8988T (cell line): ENCODE measurements around the gene STMN1.
"Not testable (repeated sequence)": the region's sequence is repeated elsewhere in the genome, so short reads cannot be mapped to it uniquely, and the experiment has no call there.

Source experiments
- DNase-seq: peaks from one replicate; pipeline ENCODE4 v3.0.0; 2011

Gene STMN1

DNA sequence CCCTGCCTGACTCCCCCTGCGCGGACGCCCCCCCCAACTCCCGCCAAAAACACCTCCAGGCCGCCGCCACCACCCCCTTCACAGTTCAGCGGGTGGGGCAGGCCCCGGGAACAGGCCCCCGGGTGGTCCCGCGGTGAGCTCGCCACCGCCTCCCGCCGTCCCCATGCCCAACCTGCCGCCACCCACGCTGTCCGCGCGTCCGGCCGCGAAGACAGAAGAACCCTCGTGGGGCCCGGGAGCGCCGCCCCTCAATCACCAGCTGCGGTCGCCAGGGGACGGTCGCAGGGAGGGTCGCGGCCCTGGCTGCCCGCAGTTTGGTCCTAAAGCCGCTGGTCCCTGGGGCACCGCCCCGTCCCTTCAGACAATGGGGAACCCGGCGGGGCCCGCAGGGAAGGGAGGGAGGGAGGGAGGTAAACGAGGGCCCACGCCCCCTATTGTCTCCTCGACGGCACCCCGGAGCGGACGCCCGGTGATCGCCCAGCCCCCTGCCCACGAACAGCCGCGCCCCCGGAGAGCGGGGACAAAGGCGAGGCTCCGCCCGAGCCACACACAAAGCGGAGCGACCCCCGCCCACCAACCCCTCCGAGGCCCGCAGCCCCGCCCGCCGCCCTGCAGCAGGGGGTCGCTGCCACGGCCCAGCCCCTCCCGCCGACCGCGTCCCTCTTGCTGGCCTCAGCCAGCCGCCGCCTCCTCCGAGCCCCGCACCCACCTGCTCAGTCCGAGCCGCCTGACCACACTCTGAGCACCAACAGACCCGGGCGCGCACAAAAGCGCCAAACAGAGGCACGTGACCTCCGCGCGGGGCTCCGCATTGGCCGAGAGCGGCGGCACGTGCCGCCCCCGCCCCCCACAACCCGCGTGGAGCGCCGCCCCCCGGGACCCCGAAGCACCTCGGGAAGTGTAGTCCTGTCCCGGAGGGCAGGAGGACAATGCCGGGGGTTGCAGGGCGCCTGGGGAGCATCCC is at the start of gene STMN1:
Gene STMN1, minus strand, starts transcription at position 740 of the 964 bp plus-strand sequence. CDS start 1,743 bp downstream, outside the sequence.
- DNase-seq, result peak; percentile 66

DNA sequence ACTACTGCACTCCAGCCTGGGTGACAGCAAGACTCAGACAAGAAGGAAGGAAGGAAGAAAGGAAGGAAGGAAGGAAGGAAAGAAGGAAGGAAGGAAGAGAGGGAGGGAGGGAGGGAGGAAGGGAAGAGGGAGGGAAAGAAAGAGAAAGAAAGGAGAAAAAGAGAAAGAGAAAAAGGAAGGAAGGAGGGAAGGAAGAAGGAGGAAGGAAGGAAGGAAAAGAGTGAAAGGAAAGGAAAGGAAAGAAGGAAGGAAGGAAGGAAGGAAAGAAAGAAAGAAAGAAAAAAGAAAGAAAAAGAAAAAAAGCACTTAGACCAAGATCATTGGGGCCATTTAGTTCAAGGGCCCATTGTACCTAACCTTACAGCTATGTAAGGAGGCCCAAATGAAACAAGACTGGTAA is 49.3 kb upstream of the STMN1 start:
- no peak for DNase-seq

DNA sequence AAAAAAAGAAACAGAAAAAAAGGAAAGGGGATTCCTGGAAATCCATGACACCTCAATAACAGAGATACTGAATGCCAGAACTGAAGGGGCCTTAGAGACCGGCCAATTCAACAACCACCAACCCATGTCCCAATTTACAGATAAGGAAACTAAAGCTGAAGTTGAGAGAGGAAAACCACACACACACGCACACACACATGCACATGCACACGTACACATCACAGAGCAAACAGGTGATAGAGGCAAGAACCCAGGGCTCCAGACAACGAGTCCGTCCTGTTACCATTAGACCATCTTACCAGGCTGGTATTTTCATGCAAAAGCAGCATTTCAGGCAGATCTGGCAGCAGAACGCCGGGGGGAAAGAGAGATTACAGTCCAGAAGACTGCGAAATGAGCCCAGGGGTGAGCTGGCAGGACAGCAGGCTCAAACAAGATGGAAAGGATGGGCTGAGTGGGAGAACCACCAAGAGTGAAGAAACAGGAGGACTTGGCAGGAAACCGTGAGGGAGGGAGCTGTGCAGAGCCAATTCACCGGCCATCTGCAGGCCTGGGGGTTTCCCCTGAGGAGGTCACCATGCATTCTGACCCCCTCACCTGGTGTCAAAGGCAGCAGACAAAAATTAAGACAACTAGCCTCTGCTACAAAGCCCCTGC is 48.2 kb upstream of the STMN1 start:
- no peak for DNase-seq

DNA sequence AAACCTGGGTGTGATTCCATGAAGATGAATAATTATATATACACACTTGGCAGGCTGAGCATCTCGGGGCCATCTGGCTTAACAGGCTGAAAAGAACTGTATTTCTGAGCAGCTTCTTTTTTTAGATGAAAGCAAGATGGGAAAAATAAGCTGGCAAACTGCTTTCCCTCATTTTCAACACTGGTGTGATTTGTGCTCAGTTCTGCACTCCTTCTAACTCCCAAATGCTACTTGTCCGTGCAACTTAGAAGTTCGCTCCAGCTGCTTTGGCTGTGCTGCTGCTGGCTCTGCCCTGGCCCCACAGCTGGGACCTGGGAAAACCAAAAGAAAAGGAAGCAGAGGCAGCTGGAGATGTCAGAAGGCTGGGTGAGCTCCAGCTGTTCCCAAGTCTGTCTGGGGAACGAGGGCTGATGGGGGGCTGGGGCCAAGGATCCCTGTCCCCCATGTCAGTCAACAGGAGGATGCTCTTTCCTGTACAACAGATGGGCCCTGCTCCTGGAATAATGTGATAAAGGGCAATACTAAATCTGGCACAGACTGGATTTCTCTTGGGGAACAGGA is 46.7 kb upstream of the STMN1 start:
- no peak for DNase-seq

DNA sequence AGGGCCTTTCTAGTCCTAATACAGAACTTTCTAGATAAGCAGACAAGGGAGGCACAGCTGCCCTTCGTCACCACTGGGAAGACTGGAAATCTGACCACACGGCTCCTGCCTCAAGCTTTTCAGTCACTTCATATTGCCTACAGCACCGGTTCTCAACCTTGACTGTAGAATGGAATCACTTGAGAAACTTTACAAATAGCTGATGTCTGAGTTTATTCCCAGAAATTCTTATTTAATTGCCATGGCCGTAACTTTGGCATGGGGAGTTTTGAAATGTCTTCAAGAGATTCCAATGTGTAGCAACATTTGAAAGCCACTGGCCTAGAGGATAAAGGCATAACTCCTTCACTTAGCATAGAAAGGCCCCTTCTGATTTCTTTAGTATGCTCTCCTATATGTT is 42.4 kb upstream of the STMN1 start:
- no peak for DNase-seq

DNA sequence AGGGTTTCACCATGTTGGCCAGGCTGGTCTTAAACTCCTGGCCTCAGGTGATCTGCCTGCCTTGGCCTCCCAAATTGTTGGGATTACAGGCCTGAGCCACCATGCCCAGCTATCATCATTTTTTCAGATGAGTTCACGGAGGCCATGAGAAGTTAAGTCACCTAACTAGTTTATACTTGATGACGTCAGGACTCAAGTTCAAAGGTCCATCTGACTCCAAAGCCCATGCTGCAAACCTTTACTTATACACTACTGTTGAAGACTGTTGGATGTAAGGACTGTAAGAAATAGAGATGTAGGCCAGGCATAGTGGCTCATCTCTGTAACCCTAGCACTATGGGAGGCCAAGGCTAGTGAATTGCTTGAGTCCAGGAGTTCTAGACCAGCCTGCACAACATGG is 40.8 kb upstream of the STMN1 start:
- DNase-seq, result no peak

DNA sequence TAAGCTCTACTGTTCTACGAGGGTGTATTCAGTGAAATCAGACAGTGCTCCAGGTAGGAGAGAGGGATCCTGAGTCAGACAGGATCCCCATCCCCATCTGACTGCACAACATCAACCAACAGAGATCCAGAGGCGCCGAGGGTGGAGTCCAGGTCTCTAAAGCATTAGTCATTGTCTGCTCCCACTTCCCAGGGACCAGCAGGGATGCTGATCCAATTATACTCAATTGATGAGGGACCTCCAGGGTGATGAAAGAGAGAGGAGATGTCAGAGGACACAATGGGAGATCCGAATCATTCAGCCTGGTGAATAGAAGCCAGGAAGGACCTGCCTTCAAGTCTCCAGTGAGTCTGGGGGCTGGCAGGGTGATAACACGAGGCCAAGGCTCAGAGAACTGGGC is 39.5 kb upstream of the STMN1 start:
- DNase-seq, result no peak

DNA sequence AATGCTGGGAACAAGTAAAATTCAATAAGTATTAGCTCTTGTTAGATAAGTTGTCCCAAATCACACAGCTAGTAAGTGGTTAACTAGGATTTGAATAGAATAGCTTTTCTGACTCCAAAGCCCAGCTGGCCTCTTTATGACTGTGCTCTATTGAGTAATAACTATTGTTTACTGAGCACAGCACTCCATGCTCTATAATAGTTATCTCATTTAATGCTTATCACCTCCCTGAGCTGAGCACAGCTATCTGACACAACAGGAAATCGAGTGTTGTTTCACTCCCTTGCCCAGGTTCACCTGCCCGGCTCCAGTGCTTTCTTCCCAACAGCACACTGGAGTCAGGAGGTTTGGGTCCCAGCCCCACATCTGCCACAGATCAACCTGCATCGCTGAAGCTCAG is 38.8 kb upstream of the STMN1 start:
- DNase-seq, result no peak

DNA sequence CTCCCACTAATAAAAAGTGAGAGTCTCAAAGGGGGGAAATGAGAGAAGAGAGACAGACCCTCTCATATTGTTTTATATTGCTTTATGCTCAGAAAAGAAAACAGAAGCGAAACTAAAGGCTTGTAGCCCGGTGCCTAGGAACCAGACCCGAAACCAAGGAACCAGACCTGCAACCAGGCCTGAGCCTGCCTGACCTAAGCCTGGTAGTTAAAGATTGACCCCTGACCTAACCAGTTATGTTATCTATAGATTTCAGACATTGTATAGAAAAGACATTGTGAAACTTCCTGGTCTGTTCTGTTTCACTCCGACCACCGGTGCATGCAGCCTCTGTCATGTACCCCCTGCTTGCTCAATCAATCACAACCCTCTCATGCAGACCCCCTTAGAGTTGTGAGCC is 37.3 kb upstream of the STMN1 start:
- DNase-seq, result not testable (repeated sequence)

DNA sequence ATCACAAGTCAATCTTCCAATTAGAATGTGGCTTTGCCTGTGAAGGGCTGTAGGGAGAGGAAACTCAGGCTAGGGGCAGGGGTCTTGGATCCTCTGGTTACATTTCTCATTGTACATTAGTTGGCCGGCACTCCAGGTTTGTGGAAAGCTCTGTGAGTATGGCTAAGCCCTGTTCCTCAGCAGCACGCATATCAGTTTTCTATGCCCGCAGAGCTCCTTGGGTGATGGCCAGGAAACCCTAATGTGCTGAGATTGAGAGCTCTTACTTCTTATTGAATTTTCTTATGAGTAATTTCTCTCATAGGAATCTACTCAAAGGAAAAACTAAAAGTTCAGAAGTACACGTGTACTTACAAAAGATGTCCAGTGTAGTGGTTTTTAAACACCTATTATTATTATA is 30.7 kb upstream of the STMN1 start:
- no peak for DNase-seq

DNA sequence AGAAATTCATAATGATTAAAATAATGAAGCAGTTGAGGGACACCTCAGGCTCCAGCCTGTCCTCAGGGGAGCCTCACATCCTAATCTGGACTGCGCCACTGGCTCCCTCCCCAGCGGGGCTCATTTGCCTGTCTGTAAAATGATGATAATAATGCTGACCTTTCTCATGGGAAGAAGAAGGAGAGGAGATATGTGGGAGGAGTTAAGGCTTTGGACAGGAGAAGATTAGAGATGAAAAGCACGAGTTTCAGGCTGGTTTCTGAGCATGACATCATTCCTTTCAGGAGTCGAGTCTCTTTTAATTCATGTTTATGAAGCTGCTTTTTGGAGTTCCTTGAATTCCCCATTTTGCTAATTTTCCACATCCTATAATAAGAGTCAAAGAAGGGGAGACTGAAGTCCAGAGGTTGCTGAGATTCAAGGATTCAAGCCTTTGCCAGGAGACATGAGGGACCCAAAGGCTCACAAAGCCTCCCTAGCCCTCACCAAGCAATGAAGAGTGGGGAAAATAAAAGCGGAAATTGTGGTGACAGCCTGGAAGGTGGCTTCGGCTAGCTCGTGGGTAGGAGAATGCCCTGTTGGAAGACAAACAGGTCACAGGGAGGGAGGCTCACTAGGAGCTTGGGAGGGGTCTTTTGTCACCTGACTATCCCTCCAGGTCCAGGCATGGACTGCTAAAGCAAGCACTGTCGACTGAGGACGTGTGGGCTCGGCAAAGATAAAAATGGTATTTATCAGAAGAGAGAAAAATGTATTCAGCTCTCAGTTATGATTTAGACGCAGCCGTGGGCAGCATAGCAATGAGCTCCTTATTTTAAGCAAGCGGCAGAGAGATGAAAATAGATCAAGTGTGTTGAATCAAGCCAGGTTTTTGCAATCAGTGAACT is 27.5 kb upstream of the STMN1 start:
- DNase-seq, result no peak

DNA sequence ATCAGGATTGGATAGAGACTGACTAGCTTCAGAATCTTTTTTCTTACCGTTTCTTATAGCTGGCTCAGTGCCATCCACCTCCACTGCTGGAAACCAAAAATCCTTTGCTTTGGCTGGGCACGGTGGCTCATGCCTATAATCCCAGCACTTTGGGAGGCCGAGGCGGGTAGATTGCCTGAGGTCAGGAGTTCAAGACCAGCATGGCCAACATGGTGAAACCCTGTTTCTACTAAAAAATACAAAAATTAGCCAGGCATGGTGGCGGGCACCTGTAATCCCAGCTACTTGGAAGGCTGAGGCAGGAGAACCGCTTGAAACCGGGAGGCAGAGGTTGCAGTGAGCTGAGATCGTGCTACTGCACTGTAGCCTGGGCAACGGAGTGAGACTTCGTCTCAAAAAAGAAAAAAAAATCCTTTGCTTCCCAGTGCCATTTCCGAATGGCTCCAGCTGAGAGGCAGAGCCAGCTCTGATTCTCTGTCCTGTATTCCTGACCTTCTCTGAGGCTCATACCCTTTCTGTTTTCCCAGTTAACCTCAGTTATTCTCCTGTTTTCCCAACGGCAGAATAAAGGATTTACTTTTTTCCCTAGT is 26.7 kb upstream of the STMN1 start:
- DNase-seq, result not testable (repeated sequence)

DNA sequence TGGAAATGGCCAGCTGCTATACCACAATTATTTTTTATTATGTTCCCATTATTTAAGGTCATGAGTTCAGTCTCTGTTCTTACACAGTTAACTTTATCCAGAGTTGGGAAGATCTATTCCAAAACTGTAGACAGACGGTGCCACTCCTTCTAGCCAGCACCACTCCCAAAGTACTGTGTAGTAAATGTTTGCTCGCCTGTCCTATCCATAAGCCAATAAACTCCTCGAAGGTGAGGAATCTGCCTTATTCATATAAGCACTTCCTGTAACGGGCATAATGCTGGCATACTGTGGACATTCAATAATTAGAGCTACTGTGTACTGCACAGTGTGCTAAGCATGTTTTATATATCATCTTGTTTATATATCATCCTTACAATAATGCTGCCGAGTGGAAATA is 26.1 kb upstream of the STMN1 start:
- DNase-seq, result no peak

DNA sequence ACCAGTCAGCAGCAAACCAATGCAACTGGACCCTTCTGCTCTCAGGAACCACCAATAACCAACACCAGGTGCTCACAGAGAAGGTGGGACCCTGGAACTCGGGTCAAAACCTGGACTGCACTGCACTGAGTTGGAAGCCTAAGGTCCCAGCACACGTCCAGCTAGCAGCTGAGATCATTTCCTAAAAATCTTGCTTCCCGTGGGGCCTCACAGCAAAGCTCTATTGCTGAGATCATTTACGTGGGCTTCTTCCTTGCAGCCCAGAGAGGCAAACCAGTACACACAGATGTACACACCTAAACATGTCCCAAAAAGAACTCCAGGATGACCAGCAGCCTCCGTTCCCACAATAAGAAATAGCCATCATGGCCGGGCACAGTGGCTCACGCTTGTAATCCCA is 22.8 kb upstream of the STMN1 start:
- no peak for DNase-seq

DNA sequence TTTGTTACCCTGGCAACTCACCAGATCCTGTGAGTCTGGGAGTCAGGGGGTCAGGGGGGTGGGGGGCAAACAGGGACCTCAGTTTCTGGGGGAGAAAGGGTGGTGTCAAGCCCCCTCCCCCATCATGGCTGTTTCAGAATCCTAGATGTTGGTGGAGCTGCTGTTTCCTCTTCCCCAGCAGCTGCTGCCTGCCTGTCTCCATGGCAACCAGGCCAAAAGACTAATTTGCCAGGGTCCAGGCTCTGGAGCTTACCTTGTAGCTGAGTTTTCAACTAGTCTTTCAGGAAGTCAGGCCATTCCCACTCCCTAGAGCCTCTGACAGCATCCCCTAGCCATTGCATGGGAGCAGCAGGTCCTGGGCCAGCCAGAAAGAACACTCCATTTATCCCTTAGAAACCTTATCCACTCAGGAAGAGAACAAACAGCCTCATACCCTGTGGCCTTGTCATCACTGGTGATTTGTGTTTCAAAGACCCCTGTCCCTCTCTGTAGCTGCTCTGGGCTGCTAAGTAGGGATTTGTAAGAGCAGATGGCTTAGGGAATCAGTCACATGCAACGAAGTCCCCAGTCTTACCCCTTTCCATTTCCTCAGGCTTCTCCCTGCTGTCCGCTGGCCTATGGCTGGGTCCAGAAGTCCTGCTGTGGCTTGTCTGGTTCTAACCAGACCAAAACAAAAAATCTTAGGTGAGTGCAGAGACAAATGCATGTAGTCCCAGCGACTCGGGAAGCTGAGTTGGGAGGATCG is 21.5 kb upstream of the STMN1 start:
- no peak for DNase-seq

DNA sequence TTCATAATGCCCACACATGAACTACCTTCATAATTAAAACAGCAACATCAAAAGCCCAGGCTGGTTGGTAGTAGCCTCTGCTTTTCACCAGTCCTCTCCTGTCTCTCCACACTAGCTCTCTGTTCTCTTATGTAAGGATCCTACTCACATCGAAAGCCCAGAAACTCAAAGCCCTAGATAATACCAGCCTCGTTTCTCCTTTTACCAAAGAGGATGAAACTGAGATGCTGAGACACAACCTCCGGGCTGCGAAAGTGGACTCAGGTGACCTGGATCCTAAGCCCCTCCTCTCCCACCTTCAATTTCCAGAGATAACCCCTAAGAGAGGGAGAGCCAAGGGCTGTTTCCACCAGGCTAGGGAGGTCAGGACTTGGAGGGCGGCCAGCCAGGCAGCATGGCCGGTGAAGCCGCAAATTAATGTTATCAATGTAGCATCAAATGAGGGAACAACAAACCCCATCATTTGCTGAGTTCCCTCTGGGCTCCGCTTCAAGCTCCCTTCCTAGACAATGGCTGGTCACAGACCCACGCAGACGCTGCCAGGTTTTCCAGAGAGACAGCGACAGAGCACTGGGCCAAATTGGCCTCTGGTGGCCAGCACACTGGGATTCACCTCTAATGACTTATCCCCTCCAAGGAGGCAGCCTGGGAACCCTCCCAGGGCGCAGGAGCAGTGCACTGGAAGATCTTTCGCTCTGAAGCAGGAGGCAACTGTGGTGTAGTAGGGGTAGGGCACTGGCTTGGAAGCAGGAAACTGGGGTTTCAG is 20.7 kb upstream of the STMN1 start:
- DNase-seq, result no peak

DNA sequence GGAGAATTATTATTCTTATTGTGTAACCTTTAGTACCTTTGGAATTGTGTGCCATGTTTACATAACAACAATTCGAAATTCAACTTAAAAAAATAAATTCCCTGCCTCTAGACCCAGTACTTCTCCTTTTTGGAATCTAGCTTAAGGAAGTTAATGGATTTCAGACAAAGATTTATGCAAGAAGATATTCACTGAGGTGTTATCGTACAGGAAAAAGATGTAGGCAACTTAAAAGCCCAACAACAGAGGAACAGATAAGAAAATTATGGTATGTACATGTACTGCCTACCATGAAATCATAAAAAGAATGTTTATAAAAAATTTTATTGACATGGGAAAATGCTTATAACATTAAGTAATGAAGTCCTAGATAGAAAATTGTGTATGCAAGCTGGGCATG is 18.2 kb upstream of the STMN1 start:
- no peak for DNase-seq

DNA sequence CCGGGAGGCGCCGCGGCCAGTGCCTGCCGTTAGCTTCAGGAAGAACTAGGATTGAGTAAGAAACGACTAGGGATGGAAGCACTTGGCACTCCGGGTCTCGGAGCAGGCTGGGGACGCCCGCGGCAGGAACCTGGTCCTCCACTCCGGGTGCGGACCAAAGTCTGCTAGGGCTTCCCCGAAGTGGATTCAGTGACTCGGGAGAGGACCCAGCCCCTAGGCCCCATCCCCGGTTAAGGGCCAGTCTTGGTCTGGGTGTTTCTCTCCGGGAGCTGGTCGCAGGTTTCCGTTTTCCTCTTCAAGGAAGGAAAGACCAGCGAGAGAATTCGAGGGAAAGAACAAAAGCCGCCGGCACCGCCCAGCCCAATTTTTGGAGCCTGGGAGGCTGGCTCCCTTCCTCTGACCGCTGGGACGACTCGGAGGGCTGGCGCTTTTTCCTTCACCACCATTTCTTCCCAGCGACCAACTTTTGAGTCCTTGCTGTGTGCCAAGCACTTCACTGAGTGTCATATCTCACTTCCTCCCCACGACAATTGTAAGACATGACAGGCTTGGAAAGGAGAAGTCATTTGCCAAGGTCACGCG is 16.8 kb upstream of the STMN1 start:
- no peak for DNase-seq

DNA sequence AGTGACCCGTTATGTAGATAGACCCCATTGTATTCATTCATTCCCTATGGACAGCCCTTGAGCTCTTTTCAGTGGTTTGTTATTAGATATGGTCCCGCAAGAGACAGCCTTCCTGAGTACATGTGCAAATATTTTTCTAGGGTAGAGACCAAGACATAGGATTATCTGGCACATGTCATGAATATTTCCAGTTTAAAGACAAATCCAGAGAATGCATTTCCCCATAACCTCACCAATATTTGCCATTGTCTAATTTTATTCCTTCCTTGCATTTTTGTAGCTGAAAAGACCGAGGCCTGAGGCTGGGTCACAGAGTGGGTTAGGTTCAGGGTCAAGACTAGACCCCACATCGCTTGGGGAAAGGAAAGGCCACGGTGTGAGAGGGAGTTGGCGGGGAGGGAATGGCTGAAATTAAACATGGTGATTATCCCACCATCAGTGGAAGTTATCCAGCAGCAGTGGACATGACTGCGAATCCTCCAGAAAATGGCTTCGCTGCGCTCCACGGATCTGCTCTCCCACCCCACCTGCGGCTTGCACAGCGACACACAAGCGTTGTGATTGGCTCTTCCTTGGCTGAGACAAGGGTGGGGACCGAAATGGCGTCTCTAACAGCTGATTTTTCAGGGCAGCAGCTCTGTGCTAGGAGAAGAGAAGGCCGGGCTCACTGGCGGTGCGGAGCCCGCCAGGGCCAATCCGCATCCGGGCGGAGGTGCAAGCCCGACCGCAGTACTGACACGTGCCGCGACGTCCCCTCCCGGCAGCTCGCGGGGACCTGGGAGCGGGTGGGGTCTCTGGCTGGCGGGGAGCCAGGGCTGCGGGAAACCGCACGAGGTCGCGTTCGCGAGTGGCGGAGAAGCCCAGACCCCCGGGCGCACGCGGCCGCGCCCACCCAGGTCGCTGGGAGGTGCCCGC is 16.1 kb upstream of the STMN1 start:
- no peak for DNase-seq
